ENCODE measurements around the gene TBL1Y. TPM values are rescaled to one million over a fixed set of nuclear protein-coding genes. Genes with fewer than 3 reads are reported as not detected.

Gene TBL1Y
- total and polyA plus RNA-seq, 2 experiments from 2014 or later = 2.6 to 5.8 TPM

DNA sequence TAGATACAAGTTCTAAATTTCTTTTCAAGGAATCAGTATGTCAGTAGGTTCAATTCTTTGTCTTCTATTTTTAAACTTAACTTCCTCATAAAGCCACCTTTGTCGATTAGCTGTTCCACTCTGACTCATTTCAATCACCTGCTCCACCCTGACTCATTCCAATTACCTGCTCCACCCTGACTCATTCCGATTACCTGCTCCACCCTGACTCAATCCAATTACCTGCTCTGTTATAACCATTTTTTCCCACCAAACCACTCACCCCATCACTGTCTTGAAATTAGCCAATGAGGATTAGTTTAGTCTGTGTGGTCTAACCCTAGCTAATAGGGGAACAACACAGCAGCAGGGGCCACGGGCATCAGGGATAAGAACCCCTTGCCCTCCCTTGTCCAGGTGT, 199.6 kb downstream of the TBL1Y start:
- TF ChIP-seq, protein P1, sequence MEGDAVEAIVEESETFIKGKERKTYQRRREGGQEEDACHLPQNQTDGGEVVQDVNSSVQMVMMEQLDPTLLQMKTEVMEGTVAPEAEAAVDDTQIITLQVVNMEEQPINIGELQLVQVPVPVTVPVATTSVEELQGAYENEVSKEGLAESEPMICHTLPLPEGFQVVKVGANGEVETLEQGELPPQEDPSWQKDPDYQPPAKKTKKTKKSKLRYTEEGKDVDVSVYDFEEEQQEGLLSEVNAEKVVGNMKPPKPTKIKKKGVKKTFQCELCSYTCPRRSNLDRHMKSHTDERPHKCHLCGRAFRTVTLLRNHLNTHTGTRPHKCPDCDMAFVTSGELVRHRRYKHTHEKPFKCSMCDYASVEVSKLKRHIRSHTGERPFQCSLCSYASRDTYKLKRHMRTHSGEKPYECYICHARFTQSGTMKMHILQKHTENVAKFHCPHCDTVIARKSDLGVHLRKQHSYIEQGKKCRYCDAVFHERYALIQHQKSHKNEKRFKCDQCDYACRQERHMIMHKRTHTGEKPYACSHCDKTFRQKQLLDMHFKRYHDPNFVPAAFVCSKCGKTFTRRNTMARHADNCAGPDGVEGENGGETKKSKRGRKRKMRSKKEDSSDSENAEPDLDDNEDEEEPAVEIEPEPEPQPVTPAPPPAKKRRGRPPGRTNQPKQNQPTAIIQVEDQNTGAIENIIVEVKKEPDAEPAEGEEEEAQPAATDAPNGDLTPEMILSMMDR (conservative IDR thresholded peaks at IDR 0.05; ENCODE audit: low read depth in 2 of 2) = no peak
- TF ChIP-seq ZNF114 (CRISPR knock-in tag; IDR thresholded peaks at IDR 0.05) (no peak), STAT1 (IDR thresholded peaks at IDR 0.05; ENCODE audit: unreplicated experiment) (no peak), EZH2 (IDR thresholded peaks at IDR 0.05; ENCODE audit: low read depth, unreplicated experiment) (no peak), EZH2phosphoT487 (IDR thresholded peaks at IDR 0.05; ENCODE audit: unreplicated experiment) (no peak), NANOG (IDR thresholded peaks at IDR 0.05; ENCODE audit: borderline replicate concordance) (no peak)
- TF ChIP-seq, protein P2, sequence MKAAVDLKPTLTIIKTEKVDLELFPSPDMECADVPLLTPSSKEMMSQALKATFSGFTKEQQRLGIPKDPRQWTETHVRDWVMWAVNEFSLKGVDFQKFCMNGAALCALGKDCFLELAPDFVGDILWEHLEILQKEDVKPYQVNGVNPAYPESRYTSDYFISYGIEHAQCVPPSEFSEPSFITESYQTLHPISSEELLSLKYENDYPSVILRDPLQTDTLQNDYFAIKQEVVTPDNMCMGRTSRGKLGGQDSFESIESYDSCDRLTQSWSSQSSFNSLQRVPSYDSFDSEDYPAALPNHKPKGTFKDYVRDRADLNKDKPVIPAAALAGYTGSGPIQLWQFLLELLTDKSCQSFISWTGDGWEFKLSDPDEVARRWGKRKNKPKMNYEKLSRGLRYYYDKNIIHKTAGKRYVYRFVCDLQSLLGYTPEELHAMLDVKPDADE (IDR thresholded peaks at IDR 0.05) = no peak
- Histone ChIP-seq H3K4me1 (ENCODE audit: insufficient read depth) (no peaks in the 10 kb centered on the region), H3K27ac (ENCODE audit: low read depth) (no peak overlapping the region), H3K27me3 (ENCODE audit: insufficient read depth) (no peaks in the 10 kb centered on the region), H3K4me3 (no peak overlapping the region), H3K4me2 (no peak overlapping the region), H4K20me1 (replicated peaks; ENCODE audit: insufficient read depth) (no peaks in the 10 kb centered on the region), H3K79me2 (replicated peaks; ENCODE audit: insufficient read depth) (no peaks in the 10 kb centered on the region), H3K9me2 (ENCODE audit: insufficient read depth) (no peaks in the 10 kb centered on the region), H3K36me3 (ENCODE audit: insufficient read depth) (no peaks in the 10 kb centered on the region), H2AFZ (no peak overlapping the region), H3F3A (replicated peaks; ENCODE audit: low read depth) (no peaks in the 10 kb centered on the region)
- Mint-ChIP-seq H3K4me1 (peaks cover 10% of the 10 kb centered on the region; the same call in 2 of the 3 replicates), H3K9me3 (no peaks in the 10 kb centered on the region; the same call in 2 of the 3 replicates), H3K4me3 (no peak overlapping the region), H3K36me3 (ENCODE audit: low read depth) (no peaks in the 10 kb centered on the region; the same call in 1 of the 3 replicates), H3K27ac (no peak overlapping the region), H3K27me3 (ENCODE audit: insufficient read depth, low read depth, poor library complexity) (peaks cover 3% of the 10 kb centered on the region)
- ATAC-seq (no peak), DNase-seq (ENCODE audit: low spot score) (no peak)

DNA sequence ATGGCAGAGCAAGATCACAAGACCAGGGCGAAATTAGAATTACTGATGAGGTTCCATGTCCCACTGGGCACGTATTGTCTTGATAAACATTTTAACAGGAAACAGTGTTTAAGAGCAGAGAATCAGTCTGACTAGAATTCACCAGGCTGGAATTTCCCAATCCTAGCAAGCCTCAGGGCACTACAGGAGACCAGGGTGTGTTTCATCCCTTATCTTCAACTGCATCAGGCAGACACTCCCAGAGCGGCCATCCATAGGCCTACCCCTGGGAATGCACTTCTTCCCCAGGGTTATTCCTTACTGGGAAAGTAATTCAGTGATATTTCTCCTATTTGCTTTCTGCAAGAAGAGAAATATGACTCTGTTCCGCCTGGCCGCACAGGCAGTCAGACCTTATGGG, 205.4 kb downstream of the TBL1Y start:
- H3K36me3 Mint-ChIP-seq (ENCODE audit: low read depth) = peaks cover 9% of the 10 kb centered on the region; the same call in 2 of the 3 replicates
- Histone ChIP-seq H3K27ac (ENCODE audit: low read depth) (no peak overlapping the region), H2AFZ (no peak overlapping the region), H3K9me2 (ENCODE audit: insufficient read depth) (no peaks in the 10 kb centered on the region), H3K4me1 (ENCODE audit: insufficient read depth) (no peaks in the 10 kb centered on the region), H3K79me2 (replicated peaks; ENCODE audit: insufficient read depth) (no peaks in the 10 kb centered on the region), H4K20me1 (replicated peaks; ENCODE audit: insufficient read depth) (no peaks in the 10 kb centered on the region), H3K27me3 (ENCODE audit: insufficient read depth) (no peaks in the 10 kb centered on the region), H3K36me3 (ENCODE audit: insufficient read depth) (no peaks in the 10 kb centered on the region; the same call in 1 of the 2 replicates), H3K4me3 (no peak overlapping the region), H3F3A (replicated peaks; ENCODE audit: low read depth) (no peaks in the 10 kb centered on the region), H3K4me2 (no peak overlapping the region)
- H3K4me1 Mint-ChIP-seq = peaks cover 5% of the 10 kb centered on the region; the same call in 1 of the 3 replicates
- TF ChIP-seq, protein P1 (conservative IDR thresholded peaks at IDR 0.05; ENCODE audit: low read depth in 2 of 2) = no peak
- TF ChIP-seq ZNF331 (CRISPR knock-in tag; IDR thresholded peaks at IDR 0.05; ENCODE audit: low read depth) = no peak
- TF ChIP-seq, protein P2 (IDR thresholded peaks at IDR 0.05) = no peak
- H3K9me3 Mint-ChIP-seq = peaks cover 14% of the 10 kb centered on the region
- no peak overlapping the region for H3K4me3 Mint-ChIP-seq
- ATAC-seq (no peak), DNase-seq (ENCODE audit: low spot score) (peak; percentile 1)
- no peak overlapping the region for H3K27ac Mint-ChIP-seq
- peaks cover 3% of the 10 kb centered on the region for H3K27me3 Mint-ChIP-seq (ENCODE audit: insufficient read depth, low read depth, poor library complexity)

Data from GM23338 (cell line).